Vagina (tissue), 2 donors: ENCODE results near the gene GPATCH4.

ENCODE experiments used
- CTCF ChIP-seq, 3 experiments: fragments of 450-650 bp in 2 of 3; fragments of 200-600 bp in 1 of 3; sonication (generic) in 1 of 3; IDR thresholded peaks; one replicate each; pipeline ENCODE4 v1.5.1; 2017 to 2019; ENCODE audit warnings: antibody characterized with exemption in 3 of 3, mild to moderate bottlenecking in 2 of 3, moderate library complexity in 2 of 3
- POLR2A ChIP-seq, 2 donors: fragments of 450-650 bp; IDR thresholded peaks; one replicate each; pipeline ENCODE4 v1.6.1; 2017; ENCODE audit warnings: antibody characterized with exemption in 2 of 2, mild to moderate bottlenecking in 2 of 2, moderate library complexity in 2 of 2

DNA sequence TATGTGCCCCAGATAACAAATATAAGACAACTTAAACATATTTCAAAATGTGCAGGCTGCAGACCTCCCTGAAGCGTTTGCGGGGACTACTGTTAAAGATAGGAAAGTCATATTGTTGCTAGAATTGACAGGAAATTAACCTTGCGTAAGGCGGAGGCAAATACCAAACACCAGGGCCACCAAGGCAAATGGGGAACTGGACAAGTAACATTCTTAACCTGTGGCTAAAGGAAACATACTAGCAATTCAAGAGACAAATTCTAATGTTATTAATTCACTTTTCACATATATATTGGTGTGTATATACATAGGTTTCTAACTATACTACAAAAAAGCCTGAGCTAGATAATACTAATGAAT lies 24.8 kb upstream of the GPATCH4 start:
- TF ChIP-seq CTCF (IDR thresholded peaks at IDR 0.05) (no peak), POLR2A (IDR thresholded peaks at IDR 0.05) (no peak)
